ENCODE measurements around the gene ARNT2.

GRCh38 chr15:80607287-80607980 is 203.3 kb downstream of the ARNT2 start:
- TF ChIP-seq EZH2phosphoT487 (IDR thresholded peaks at IDR 0.05; ENCODE audit: borderline replicate concordance, low read depth, low read length), result no peak
- TF ChIP-seq, protein P1, sequence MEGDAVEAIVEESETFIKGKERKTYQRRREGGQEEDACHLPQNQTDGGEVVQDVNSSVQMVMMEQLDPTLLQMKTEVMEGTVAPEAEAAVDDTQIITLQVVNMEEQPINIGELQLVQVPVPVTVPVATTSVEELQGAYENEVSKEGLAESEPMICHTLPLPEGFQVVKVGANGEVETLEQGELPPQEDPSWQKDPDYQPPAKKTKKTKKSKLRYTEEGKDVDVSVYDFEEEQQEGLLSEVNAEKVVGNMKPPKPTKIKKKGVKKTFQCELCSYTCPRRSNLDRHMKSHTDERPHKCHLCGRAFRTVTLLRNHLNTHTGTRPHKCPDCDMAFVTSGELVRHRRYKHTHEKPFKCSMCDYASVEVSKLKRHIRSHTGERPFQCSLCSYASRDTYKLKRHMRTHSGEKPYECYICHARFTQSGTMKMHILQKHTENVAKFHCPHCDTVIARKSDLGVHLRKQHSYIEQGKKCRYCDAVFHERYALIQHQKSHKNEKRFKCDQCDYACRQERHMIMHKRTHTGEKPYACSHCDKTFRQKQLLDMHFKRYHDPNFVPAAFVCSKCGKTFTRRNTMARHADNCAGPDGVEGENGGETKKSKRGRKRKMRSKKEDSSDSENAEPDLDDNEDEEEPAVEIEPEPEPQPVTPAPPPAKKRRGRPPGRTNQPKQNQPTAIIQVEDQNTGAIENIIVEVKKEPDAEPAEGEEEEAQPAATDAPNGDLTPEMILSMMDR (conservative IDR thresholded peaks at IDR 0.05; ENCODE audit: low read length), result no peak

All from OCI-LY7 (cell line).